Mesenteric fat pad (tissue), 1 donor: ENCODE results near the gene C5. TPM values are rescaled to one million over a fixed set of nuclear protein-coding genes. Genes with fewer than 3 reads are reported as not detected.

Experiments used
- DNase-seq: peaks from one replicate; pipeline ENCODE4 v3.0.0-alpha.2; 2020; ENCODE audit warnings: low spot score
- total RNA-seq: library from RNA; stranded (reverse); fragmentation: NEBNext Ultra II Directional; extraction: Animal tissue kit (Norgen Biotek cat#: 25700); gene quantifications from one replicate; pipeline ENCODE4 v1.2.1, GENCODE V29; 2021
- donor health status: DM: yes; HTN: yes; CAD: no.

The C5 gene
- total RNA-seq, 1 donor from 2014 or later: 2.1 TPM

DNA sequence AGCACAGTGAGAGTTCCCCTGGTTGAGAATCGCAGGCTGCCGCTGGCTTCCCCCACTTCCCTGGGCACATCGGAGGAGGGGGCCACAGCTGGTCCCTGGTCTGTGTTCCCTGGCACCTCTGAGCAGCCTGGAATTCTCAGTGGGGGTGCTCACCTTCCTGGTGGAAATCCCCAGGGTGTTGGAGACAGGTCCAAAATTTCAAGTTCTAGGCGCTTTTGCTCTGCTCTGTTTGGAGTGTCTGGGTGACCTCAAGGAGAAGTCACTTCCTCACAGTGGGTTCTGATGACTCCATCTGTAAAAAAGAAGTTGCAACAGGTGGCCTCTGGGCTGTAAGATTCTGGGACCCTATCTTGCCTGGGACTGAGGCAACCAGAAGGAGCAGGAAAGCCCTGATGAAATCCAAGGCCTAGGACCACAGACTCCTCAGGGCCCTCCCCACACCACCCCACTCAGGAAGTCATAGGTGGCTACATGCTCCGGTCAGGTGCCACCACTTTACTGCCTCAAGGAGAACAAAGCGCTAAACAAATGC, 123.6 kb downstream of the C5 start, which contains the start of gene TRAF1:
TRAF1 (minus strand) TSS at position 400 of the 532 bp plus-strand sequence. CDS start 721 bp downstream, outside the sequence.
- DNase-seq: no peak

DNA sequence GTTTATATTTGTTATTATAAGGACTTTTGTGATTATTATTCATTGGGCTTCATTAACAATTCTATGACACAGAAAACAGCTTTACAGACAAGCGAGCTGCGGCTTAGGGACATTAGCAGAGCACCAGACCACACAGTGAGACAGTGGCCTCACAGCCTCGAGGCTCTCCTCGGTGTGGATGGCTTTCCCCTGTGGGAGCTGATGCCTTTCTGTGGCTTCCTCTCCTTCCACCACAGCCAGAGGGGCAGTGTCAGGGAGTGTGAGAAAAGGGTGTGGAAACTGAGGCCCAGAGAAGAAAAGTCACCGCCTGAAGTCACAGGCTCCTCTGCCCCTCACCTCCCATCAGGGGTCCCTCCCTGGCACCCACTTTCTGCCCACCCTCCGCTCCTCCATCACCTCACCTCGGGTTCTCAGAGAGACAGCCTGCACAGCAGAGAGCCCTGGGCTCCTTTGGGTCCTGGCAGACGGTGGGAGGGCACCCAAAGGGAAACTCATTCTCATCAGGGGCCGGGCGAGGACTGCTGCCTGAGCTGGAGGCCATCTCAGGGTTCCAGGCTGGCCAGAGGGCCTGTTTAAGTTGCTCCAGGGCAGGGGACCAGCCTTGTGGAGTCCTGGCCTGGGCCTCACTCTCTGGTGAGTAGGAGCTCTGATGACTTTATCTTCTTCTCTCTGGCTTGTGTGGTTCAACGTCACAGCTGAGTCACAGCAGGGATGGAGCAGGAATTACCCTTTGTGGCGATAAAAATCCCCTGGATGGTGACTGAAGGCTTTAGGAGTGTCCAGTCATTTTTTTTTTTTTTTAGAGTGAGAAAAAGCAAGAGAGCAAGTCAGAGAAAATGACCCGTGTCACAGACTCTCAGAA, 124.3 kb downstream of the C5 start:
- no peak for DNase-seq

DNA sequence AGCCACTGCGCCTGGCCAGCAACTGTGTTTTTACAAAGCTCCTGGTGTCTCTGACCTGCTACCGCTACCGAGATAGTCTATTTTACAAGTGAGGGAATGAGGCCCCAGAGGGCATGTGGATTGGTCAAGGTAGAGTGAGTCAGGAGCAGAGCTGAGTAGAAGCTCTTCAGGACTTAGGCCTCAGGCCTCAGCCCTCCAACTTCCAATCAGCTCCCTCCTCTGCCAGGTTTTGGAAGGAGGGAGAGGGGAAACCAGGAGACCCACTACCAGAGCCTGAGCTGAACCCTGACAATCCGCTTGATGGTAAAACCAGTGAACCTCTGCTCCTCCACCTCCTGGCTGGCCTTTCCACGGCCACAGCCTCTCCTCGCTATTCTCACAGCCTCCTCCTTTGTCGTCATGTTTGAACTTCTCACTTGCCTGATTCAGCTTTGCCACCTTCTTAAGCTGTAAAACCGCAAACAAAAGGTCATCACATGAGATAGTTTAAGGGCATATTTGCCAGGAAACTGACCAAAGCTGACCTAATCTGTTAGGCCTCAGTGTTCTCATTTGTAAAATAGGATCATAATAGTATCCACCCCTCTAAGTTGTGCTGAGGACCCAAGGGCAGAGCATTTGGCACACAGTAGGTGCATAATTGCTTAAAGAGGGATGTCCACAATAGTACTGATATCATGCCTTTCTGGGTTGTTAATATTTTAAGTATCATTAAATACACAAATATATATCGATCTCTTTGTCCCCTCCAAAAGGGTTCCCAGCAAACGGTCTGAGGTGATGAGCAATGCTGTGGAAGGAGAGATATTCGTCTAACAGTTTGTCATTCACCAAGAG, 125.2 kb downstream of the C5 start:
- DNase-seq: no peak

DNA sequence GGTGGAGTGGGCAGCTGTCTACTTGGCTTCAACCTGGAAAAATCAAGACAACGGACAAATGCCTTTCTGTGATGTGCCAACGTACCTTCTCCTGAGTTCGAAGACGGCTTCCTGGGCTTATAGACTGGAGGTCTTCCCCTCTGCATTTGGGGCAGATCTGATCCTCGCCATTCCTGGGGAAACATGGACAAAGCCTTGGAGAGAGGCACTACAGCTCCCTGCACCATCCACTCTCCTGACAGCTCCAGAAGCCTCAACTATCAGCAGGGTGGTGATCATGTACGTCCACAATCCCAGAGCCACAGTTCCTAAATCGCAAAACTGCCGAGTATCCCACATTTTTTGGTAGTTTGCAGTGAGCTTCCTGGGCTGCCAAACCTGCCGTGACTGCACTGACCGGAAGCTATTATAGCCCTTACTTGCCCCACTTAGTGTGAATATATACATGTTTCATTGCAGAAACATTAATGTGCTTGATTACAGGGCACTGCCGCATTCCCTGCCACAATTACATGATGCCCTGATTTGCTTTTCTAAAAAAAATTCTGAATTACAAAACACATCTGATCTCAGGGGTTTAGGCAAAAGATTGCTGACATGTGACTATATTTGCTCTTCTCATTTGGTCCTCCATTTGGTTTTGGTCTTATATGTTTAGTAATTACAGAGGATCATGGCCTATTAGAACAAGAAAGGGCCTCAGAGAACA, 126.3 kb downstream of the C5 start:
- DNase-seq: no peak

DNA sequence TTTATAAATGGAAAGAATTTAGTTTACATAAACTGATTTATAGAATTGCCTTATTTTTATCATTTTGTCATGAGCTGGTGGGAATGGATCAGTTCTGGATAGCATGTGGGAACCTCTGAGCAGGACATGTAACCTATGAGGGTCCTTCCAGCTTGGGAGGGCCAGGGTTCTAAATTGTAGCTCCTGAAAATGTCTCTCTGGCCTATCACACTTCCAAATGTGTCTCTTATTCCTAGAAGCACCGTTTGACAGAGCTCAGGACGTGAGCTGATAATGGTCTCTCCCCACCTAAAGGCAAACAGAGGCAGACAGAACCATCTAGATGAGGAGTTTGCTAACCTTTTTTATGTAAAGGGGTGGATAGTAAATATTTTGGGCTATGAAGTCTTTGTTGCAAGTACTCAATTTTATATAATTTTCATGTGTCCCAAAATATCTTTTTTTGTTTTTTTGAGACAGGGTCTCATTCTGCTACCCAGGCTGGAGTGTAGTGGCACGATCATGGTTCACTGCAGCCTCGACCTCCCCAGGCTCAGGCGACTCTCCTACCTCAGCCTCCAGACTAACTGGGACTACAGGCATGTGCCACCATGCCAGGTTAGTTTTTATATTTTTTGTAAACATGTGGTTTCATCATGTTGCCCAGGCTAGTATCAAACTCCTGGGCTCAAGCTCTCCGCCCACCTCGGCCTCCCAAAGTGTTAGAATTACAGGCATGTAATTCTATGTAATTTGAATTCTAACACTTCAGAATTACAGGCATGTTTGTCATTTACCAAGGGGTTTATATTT, 127.5 kb downstream of the C5 start:
- no peak for DNase-seq

DNA sequence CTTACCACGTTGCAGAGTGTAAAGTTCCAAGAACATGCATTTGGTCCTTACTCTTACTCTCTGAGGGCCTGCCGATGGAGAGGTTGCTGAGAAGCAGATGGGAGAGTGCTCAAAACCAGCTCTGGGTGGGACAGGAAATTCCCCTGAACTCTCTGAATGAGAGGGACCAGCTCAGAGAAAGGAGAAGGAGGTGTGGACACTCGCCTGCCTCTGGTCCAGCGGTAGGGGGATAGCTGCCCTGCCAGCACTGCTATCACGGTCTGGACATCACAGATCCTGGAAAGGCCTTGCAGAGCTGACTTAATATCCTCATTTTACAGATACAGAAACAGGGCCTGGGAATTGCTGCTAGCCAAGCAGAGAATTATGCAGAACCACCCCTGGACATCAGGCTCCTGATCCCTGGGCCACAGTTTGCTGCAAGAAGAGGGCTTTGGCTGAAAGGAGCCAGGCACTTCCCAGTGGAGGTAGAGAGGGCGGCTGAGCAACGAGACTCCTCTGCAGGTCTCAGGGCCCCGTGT, 128.4 kb downstream of the C5 start:
- DNase-seq: no peak

DNA sequence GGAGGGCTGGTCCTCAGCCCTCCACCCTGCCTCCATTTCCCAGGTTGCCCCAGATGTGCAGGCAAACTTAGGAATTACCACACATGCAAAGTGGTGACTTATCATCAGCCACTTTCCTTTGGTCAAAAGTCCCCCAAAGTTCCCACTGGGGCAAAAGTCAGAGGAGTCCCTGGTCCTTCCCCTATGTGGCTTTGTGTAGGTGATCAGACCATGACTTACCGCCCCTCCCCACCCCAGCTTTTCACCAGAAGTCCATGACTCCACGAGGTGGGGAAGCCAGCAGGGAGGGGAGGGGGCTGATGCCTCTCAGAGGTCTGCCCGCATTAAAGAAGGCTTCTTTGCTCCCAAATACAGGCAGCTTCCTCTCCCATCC, 129.3 kb downstream of the C5 start:
- DNase-seq: no peak

DNA sequence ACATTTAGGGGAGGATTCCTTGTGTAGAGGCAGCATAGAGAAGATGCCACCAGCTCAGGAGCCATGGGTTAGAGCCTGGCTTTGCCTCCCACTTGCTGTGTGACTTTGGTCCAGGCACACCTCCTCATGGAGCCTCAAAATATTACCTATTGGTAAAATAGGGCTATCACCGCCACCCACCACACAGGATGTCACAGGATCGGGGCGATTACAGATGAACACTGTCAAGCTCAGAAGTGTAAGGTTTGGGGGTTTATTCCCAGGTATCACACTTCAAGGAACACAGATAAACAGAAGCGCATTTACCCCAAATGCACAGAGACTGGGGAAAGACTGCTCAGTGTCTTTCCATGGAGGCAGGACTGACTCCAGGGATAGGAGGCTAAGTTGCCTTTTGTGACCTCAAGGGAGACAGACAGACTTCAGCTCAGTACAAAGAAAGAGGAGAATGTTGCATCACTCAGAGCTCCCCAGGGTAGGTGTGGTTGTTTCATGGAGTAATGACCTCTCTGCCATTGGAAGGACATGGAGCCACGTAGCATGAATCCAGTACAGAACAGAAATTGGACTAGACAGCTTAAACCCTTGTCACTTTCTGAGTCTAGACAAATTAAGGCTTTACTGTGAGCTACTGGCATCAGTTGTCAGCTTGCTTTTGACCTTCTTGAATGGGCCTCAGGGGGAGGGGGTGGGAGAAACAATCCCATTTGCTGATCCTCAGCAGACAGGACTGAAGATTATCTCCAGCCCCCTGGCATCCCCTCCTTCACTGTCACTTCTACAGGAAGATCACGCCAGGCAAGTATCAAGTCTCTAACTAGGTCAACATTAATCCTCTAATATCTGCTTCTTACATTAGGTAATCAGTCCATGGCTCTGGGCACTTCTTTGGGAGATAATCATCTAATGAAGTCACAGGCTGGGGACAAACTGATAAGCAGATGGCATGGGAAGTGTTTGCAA, 130.0 kb downstream of the C5 start:
- no peak for DNase-seq

DNA sequence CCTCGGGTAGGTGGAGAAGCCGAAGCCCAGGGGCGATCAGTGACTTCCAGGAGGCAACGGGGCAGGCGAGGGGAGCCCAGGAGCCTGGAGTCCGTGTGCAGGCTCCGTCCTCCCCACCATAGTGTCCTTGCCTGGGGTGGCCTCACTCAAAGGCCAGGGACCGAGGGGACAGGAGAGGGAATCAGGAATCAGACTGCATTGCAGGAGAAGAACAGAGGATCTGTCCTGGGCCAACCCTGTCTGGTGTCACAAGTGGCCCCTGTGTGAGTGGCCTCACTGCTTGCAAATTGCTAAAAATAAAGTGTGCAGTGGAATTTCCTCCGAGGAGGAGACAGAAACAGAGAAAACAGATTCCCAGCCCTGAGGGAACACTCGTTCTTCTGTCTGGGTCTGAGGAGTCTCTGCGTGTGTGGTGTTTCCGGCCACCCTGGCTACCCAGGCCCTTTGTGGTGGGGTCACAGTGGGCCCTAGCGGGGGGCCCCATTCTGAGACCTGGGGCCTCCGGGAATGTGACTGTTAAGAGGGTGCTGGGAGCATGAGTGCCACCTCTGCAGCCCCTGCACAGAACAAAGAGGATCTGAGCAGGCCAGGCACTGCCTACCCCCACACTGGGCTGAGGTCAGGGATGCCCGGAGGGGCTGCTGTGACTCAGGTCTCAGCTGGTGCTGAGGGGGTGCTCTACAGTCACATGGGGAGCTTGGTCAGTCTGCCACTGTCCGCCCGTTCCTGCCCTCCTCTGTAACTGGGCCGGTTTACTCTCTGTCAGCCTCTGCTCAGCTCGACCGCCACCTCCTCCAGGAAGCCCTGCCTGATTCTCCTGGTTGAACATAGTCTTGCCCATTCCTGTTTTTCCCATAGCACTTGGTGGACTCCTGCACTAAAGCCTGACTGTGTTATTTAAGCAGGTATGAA, 130.9 kb downstream of the C5 start:
- no peak for DNase-seq

DNA sequence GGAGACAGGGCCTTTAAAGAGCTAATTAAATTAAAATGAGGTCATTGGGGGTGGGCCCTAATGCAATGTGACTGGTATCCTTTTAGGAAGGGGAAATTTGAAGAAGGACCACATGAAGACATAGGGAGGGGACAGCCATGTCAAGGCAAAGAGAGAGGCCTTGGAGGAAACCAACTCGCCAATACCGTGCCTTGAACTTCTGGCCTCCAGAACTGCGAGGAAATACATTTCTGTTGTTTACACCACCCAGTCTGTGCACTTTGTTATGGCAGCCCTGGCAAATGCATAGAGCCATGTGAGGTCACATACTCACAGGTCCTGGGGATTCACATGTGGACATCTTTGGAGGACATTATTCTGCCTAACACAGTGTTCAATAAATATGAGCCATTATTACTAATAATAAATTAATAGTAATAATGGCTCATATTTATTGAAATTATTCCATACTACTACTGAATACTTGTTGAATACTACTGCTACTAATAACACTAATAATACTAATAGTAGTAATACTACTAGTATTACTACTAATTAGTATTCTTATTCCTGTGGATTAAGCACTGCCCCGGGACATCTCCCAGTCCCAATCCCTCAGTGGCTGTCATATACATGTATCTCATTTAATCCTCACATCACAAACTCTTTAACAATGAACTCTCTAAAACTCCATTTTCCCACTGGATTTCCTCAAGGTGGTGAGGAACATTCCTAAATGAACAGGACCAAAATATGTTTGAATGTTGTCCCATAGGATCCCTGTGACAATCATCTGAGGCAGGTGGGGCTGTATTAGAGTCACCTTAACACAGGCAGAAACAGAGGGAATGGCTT, 131.9 kb downstream of the C5 start:
- no peak for DNase-seq

DNA sequence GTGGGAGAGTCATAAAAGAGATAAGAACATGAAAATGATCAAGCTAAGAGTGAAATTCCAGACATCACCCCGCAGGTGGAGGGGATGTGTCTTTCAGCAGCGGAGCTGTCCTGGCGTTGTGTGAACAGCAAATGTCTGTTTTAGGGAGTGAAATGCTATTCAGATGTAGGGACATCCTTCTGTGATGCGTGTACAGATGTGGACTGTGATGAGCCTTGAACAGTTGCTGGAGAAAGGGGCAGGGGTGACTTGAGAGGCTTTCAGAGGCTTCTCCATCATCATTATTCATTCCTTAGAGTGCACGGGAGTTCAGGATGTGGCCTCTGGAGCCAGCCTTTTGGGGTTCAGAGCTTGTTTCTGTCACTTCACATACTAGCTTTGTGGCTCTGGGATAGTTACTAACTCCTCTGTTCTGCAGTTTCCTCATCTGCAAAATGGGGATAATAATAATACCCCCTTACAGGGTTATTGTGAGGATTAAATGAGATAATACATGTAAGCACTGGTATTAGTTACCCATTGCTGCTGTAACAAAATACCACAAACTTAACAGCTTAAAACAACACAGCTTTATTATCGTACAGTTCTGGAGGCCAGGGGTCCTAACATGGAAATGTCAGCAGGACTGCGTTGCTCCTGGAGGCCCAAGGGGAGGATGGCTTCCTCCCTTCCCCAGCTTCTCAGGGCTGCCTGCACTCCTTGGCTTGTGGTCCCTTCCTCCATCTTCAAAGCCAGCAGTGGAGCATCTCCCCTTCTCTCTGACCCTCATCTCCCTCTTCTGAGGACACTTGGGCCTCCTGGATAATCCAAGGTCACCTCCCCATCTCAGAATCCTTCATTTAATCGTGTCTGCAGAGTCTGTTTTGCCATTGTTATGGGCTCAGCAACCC, 132.8 kb downstream of the C5 start:
- DNase-seq: no peak

DNA sequence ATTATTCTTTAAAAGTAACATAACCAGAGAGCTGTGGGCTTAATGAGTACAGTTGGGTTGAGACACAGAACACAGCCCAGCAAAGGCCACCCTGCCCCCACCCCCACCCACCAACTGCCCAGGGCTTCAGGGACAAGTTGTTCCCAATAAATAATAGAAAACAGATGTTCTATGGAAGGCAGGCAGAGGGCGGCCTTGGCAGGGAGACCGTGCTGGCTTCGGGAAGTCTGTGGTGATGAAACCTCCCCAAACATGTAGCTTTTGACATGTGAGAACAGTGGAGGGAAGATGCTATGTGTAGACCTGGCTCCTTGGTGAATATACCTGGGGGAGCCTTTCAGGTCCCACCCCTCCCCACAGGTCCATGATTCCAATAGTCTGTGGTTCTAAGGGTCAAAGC, 133.5 kb downstream of the C5 start:
- DNase-seq: no peak

DNA sequence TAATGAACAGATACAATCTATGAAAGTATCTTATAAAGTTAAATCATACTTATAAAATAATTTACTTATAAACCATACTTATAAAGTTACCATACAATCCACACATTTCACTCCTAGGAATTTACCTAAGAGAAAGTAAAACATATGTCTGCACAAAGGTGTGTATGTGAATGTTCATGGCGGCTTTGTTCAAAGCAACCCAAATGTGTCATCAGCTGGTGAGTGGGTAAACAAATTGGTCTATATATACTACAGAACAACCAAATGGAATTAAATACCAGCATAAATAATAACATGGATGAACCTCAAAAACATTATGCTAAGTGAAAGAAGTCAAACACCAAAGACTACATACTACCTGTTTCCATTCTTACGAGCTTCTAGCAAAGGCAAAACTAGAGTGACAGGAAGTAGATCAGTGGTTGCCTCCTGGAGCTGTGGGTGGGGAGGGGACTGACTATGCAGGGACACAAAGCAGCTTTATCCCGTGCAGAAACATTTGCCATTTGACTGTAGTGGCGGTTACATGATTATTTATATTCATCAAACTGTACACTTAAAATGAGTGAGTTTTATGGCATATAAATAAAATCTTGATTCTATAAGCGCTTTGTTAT, 134.1 kb downstream of the C5 start:
- DNase-seq: no peak

DNA sequence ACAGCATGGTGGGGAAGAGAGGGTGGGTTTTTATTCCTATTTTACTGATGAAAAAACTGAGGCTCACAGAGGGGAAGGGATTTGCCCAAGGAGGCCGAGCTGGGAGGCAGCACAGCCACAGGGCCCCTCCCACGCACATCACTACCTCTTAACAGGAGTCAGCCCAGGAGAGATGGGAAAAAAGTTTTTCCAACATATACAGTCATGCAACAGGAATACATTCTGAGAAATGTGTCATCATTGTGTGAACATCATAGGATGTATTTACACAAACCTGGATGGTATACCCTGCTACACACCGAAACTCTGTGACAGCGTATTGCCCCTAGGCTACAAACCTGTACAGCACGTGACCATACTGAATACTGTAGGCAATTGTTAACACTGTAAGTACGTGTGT, 135.1 kb downstream of the C5 start:
- no peak for DNase-seq

DNA sequence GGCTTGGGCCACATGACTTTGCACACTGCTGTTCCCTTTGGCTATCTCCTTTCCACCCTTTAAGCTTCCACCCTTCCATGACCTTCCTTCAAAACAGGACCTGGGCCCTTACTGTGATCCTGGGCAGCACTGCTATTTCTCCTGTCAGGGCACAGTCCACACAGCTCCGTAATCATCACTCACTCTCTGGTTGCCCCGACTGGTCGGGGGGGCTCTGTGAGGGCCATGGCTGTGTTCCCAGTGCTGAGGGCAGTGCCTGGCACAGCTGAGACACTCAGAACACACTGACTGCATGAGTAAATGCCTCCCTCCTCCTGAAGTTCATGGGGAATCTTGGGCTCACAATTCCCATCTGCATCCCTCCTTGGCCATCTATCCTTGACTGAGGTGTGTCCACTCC, 135.7 kb downstream of the C5 start:
- no peak for DNase-seq
